VCaP (cell line): Measurements from ENCODE around the gene LILRA1.
"Not testable (repeated sequence)": the region's sequence is repeated elsewhere in the genome, so short reads cannot be mapped to it uniquely, and the experiment has no call there.

Experiments
- H3K27ac ChIP-seq: fragments of 450-650 bp; 2 replicates; pipeline ENCODE4 v1.5.1; 2017
- TF ChIP-seq, protein P1 (sequence below): fragments of 450-650 bp; conservative IDR thresholded peaks from 2 replicates; pipeline ENCODE4 v1.5.1; 2017; ENCODE audit warnings: mild to moderate bottlenecking, moderate library complexity

The LILRA1 gene

DNA sequence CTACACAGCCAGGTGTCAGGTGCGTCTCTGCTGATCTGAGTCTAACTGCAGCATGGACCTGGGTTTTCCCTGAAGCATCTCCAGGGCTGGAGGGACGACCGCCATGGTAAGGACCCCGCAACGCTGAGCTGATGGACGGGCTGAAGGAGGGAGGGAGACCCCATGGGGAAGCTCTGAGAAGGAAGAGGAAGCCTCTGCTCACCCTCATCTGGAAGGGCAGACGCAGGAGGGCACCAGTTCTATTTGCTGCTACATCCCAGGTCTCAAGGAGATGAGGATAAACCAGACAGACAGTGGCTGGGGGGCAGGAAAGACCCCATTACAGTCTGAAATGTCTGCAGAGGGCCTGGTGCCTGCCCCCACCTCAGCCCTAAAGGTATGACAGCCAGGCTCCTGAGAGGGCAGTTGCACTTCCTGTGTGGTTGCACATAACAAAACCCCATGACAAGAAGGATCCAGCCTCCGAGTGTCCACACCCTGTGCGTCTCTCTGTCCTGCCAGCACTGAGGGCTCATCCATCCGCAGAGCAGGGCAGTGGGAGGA, 20.0 kb upstream of the LILRA1 start, which contains the start of gene LILRA2:
Gene LILRA2 (plus strand): TSS at position 461 of the 543 bp plus-strand sequence. CDS start 89 bp downstream, outside the sequence.
- H3K27ac ChIP-seq: no peak within 1 kb of the TSS
- TF ChIP-seq, protein P1, sequence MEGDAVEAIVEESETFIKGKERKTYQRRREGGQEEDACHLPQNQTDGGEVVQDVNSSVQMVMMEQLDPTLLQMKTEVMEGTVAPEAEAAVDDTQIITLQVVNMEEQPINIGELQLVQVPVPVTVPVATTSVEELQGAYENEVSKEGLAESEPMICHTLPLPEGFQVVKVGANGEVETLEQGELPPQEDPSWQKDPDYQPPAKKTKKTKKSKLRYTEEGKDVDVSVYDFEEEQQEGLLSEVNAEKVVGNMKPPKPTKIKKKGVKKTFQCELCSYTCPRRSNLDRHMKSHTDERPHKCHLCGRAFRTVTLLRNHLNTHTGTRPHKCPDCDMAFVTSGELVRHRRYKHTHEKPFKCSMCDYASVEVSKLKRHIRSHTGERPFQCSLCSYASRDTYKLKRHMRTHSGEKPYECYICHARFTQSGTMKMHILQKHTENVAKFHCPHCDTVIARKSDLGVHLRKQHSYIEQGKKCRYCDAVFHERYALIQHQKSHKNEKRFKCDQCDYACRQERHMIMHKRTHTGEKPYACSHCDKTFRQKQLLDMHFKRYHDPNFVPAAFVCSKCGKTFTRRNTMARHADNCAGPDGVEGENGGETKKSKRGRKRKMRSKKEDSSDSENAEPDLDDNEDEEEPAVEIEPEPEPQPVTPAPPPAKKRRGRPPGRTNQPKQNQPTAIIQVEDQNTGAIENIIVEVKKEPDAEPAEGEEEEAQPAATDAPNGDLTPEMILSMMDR: no peak

DNA sequence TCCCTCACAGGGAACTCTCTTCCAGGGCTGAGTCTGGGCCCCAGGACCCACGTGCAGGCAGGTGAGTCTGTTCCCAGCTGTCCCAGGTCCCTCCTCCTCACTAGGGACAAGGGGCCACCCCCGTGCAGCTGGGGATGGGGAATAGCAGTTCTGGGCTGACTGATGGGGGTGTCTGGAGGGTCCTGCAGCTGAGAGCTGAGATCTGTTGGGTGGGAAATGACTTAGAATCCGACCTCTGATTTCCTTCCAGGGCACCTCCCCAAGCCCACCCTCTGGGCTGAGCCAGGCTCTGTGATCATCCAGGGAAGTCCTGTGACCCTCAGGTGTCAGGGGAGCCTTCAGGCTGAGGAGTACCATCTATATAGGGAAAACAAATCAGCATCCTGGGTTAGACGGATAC, 19.4 kb upstream of the LILRA1 start:
- H3K27ac ChIP-seq: no peak overlapping the region

DNA sequence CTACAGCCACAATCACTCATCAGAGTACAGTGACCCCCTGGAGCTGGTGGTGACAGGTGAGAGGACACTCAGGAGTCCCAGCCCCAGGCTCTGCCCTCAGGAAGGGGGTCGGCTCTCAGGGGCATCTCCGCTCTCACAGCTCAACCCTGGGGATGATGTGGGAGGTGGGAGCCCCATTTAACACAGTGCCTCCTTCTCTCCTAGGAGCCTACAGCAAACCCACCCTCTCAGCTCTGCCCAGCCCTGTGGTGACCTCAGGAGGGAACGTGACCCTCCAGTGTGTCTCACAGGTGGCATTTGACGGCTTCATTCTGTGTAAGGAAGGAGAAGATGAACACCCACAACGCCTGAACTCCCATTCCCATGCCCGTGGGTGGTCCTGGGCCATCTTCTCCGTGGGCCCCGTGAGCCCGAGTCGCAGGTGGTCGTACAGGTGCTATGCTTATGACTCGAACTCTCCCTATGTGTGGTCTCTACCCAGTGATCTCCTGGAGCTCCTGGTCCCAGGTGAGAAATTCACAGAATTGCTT, 18.8 kb upstream of the LILRA1 start:
- TF ChIP-seq, protein P1: no peak
- H3K27ac ChIP-seq: no peak overlapping the region

More for the DNA sequence above, 19.4 kb upstream of the LILRA1 start:
- TF ChIP-seq, protein P1: no peak

DNA sequence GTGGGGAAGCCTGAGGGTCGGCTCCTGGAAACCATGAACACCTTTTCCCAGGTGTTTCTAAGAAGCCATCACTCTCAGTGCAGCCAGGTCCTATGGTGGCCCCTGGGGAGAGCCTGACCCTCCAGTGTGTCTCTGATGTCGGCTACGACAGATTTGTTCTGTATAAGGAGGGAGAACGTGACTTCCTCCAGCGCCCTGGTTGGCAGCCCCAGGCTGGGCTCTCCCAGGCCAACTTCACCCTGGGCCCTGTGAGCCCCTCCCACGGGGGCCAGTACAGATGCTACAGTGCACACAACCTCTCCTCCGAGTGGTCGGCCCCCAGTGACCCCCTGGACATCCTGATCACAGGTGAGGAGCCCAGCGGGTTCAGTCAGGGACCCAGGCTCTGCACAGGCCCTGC, 18.2 kb upstream of the LILRA1 start:
- not testable (repeated sequence) for H3K27ac ChIP-seq

DNA sequence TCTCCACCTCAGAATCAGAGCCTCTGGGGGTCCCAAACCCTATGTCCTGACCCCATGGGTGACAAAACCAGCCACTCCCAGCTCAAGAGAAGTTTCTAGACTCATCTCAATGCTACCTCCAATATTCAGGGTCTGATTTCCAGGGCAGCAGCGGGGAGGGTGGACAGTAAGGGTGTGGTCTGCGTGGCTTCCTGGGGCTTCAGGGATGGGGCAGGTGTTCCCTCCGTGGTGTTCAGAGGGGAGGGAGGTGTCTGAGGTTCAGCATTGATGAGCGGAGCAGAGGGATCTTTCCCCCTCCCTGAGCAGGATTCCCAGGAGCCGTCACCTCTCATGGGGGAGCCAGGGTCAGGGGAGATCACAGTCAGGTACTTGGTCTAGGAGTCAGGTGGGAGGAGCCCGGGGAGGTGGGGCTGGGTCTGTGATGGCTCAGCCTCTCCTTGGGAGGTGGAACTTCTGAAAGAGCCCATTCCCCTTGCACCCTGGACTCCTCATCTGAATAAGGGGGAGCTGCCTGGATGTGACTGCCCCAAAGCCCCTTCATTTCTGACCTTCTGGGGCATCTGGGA, 16.9 kb upstream of the LILRA1 start:
- TF ChIP-seq, protein P1: no peak
- no peak overlapping the region for H3K27ac ChIP-seq

DNA sequence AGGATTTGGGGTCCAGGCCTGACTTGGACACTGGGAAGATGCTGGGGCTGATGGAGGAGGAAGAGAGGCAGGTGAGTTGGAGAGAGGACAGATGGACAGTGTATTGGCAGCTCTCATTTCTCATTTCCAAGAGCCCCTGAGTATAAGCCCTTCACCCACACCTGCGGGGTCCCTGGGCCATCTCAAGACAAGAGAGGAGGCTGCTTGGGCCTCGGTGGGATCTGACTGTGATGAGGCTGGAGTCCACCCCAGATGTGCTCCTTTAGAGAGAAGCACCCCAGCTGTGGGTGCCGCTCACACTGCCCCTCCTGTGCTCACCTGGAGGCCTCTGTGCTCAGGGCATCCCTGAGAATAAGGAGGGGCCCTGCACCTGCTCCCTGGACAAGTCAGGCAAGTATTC, 16.1 kb upstream of the LILRA1 start:
- H3K27ac ChIP-seq: no peak overlapping the region
- TF ChIP-seq, protein P1: no peak

DNA sequence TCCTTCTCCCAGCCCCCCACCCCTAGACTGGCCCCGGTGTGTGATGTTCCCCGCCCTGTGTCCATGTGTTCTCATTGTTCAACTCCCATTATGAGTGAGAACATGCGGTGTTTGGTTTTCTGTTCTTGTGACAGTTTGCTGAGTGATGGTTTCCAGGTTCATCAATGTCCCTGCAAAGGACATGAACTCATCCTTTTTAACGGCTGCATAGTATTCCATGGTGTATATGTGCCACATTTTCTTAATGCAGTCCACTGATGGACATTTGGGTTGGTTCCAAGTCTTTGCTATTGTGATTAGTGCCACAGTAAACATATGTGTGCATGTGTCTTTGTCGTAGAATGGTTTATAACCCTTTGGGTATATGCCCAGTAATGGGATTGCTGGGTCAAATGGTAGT, 15.2 kb upstream of the LILRA1 start:
- H3K27ac ChIP-seq: not testable (repeated sequence)

DNA sequence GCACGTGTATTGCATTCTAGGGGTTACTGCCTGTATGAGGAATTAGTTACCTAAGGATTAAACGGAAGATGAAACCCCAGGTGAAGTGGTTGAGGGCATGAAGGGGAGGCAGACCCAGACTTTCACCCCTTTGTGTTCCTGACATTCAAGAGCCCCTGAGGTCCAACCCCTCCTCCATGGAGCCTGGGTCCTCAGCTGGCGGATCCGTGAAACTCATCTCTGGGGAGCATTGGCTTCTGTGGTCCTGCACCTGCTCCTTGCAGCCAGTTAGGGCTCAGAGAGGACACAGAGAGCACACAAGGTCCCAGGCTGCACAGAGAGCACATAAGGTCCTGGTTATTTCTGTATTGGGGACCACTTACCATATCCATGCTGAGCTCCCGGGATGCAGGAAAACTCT, 7.0 kb upstream of the LILRA1 start:
- no peak overlapping the region for H3K27ac ChIP-seq

More for the DNA sequence above, 7.0 kb upstream of the LILRA1 start:
- TF ChIP-seq, protein P1: no peak
